ENCODE measurements around the gene SERPINA4. TPM values are rescaled to one million over a fixed set of nuclear protein-coding genes. Genes with fewer than 3 reads are reported as not detected.

SERPINA4 gene
- total and polyA plus RNA-seq, 2 of the 13 experiments (the other 11 are each of a cell fraction or from before 2014, with no cell fraction given) = 39.1 to 57.8 TPM

DNA sequence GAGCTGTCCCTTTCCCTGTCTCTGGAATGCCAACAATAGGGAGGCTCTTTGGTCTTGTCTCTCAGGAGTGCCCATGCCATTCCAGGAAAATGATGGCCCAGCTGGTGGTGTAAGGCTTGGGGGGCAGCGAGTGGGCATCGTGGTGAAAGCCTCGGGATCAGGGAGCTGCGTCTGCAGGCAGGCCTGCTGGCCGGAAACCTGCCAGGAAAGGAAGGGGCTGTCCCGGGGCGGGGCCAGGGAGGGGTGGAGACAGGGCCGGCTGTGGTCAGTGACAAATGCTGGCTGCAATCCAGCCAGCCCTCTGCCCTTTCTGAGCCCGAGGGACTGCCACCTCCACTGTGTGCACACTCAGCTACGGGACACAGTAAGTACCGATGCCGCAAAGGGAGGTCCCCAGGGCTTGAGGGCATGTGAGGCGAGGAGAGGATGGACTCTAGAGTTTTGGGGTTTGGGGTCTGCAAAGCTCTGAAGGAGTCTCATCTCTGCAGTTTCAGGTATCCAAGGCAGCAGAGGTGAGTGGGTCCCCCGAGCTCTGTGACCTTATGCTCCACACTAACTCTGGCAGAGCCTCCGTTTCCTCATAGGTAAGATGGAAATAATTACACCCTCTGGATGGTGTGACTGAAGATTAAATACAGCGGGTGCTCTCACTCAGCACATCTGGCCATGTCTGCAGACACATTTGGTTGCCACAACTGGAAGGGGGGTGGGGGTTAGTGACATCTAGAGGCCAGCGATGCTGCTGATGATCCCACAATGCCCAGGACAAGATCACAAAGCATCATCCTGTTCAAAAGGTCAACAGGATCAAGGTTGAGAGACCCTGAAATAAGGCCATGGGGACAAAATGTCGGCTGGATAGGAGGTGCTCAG is 20.1 kb downstream of the SERPINA4 start, which contains the start of gene SERPINA5 (continued):
- TF ChIP-seq ZNF18 (CRISPR knock-in tag; IDR thresholded peaks at IDR 0.05; ENCODE audit: insufficient replicate concordance) = peak; percentile 93
- TF ChIP-seq ZNF510 (CRISPR knock-in tag; IDR thresholded peaks at IDR 0.05; ENCODE audit: low read depth) = peak; percentile 60; the same call in 1 of the 2 replicates
- TF ChIP-seq, protein P1, sequence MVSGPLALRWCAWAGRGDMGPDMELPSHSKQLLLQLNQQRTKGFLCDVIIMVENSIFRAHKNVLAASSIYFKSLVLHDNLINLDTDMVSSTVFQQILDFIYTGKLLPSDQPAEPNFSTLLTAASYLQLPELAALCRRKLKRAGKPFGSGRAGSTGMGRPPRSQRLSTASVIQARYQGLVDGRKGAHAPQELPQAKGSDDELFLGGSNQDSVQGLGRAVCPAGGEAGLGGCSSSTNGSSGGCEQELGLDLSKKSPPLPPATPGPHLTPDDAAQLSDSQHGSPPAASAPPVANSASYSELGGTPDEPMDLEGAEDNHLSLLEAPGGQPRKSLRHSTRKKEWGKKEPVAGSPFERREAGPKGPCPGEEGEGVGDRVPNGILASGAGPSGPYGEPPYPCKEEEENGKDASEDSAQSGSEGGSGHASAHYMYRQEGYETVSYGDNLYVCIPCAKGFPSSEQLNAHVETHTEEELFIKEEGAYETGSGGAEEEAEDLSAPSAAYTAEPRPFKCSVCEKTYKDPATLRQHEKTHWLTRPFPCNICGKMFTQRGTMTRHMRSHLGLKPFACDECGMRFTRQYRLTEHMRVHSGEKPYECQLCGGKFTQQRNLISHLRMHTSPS (CRISPR knock-in tag; IDR thresholded peaks at IDR 0.05; ENCODE audit: low read depth) = peak; percentile 76; the same call in 1 of the 2 replicates
- TF ChIP-seq, protein P2, sequence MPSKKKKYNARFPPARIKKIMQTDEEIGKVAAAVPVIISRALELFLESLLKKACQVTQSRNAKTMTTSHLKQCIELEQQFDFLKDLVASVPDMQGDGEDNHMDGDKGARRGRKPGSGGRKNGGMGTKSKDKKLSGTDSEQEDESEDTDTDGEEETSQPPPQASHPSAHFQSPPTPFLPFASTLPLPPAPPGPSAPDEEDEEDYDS (CRISPR knock-in tag; IDR thresholded peaks at IDR 0.05) = peak; percentile 91
- no peak for TF ChIP-seq RBM22 (optimal IDR thresholded peaks at IDR 0.05; ENCODE audit: low read length)
- no peak for TF ChIP-seq RCOR2 (CRISPR knock-in tag; IDR thresholded peaks at IDR 0.05)
- no peak for TF ChIP-seq CENPT (CRISPR knock-in tag; IDR thresholded peaks at IDR 0.05; ENCODE audit: low read depth)
- peak; percentile 48; the same call in 1 of the 2 replicates for TF ChIP-seq HMG20A (CRISPR knock-in tag; IDR thresholded peaks at IDR 0.05; ENCODE audit: borderline replicate concordance)
- no peak for TF ChIP-seq HNRNPK (IDR thresholded peaks at IDR 0.05; ENCODE audit: low read depth, low read length, poor library complexity, severe bottlenecking)
- peak; percentile 80; the same call in 1 of the 2 replicates for TF ChIP-seq ZNF44 (CRISPR knock-in tag; IDR thresholded peaks at IDR 0.05)
- peak; percentile 82 for TF ChIP-seq NR2F6 (IDR thresholded peaks at IDR 0.05)
- peak; percentile 84 for TF ChIP-seq NR2F6 (CRISPR knock-in tag; IDR thresholded peaks at IDR 0.05)
- TF ChIP-seq, protein P3, sequence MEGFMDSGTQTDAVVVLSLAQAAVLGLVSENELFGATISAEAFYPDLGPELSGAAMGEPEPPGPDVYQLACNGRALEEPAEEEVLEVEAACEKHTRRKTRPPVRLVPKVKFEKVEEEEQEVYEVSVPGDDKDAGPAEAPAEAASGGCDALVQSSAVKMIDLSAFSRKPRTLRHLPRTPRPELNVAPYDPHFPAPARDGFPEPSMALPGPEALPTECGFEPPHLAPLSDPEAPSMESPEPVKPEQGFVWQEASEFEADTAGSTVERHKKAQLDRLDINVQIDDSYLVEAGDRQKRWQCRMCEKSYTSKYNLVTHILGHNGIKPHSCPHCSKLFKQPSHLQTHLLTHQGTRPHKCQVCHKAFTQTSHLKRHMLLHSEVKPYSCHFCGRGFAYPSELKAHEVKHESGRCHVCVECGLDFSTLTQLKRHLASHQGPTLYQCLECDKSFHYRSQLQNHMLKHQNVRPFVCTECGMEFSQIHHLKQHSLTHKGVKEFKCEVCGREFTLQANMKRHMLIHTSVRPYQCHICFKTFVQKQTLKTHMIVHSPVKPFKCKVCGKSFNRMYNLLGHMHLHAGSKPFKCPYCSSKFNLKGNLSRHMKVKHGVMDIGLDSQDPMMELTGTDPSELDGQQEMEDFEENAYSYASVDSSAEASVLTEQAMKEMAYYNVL (CRISPR knock-in tag; IDR thresholded peaks at IDR 0.05; ENCODE audit: borderline replicate concordance) = peak; percentile 44
- 0 out of 2 replicates have a peak, but pooled peaks have one; percentile 42 for TF ChIP-seq PRDM15 (CRISPR knock-in tag; IDR thresholded peaks at IDR 0.05)
- TF ChIP-seq HNF4A (CRISPR knock-in tag; IDR thresholded peaks at IDR 0.05) = peak; percentile 76
- TF ChIP-seq, protein P4, sequence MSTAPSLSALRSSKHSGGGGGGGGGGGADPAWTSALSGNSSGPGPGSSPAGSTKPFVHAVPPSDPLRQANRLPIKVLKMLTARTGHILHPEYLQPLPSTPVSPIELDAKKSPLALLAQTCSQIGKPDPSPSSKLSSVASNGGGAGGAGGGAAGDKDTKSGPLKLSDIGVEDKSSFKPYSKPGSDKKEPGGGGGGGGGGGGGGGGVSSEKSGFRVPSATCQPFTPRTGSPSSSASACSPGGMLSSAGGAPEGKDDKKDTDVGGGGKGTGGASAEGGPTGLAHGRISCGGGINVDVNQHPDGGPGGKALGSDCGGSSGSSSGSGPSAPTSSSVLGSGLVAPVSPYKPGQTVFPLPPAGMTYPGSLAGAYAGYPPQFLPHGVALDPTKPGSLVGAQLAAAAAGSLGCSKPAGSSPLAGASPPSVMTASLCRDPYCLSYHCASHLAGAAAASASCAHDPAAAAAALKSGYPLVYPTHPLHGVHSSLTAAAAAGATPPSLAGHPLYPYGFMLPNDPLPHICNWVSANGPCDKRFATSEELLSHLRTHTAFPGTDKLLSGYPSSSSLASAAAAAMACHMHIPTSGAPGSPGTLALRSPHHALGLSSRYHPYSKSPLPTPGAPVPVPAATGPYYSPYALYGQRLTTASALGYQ (CRISPR knock-in tag; IDR thresholded peaks at IDR 0.05) = 0 out of 2 replicates have a peak, but pooled peaks have one; percentile 3
- TF ChIP-seq HHEX (CRISPR knock-in tag; IDR thresholded peaks at IDR 0.05) = no peak

All from HepG2 (cell line).